GM23338 (cell line): ENCODE results near the gene SLC36A1. TPM values are rescaled to one million over a fixed set of nuclear protein-coding genes. Genes with fewer than 3 reads are reported as not detected.

Source experiments
- ATAC-seq: fragments of 200-7000 bp; cut with Tn5 transposase; 3 replicates; pipeline ENCODE4 v1.9.1; 2020
- DNase-seq: peaks from one replicate; pipeline ENCODE4 v3.0.0-alpha.2; 2015; ENCODE audit warnings: low spot score
- H2AFZ ChIP-seq: fragments of 200-600 bp; sonication (generic); 2 replicates; pipeline ENCODE4 v1.8.0; 2016; ENCODE audit warnings: antibody characterized with exemption, mild to moderate bottlenecking, moderate library complexity
- H3F3A ChIP-seq: fragments of 200-600 bp; sonication (generic); replicated peaks from 2 replicates; pipeline ENCODE4 v1.8.0; 2017; ENCODE audit warnings: antibody characterized with exemption, mixed run types, low read depth
- H3K27ac ChIP-seq: fragments of 200-600 bp; sonication (generic); 2 replicates; pipeline ENCODE4 v1.6.1; 2016; ENCODE audit warnings: low read depth
- H3K27me3 ChIP-seq: fragments of 200-600 bp; sonication (generic); 2 replicates; pipeline ENCODE4 v1.8.0; 2016; ENCODE audit warnings: mild to moderate bottlenecking, mixed run types, moderate library complexity; ENCODE audit not compliant: insufficient read depth
- H3K36me3 ChIP-seq: fragments of 200-600 bp; sonication (generic); 2 replicates; pipeline ENCODE4 v1.8.0; 2016; ENCODE audit warnings: mild to moderate bottlenecking; ENCODE audit not compliant: insufficient read depth
- H3K4me1 ChIP-seq: fragments of 200-600 bp; sonication (generic); 2 replicates; pipeline ENCODE4 v1.8.0; 2016; ENCODE audit warnings: mild to moderate bottlenecking, moderate library complexity; ENCODE audit not compliant: insufficient read depth
- H3K4me2 ChIP-seq: fragments of 200-600 bp; sonication (generic); 2 replicates; pipeline ENCODE4 v1.7.1; 2017; ENCODE audit warnings: mixed run types
- H3K4me3 ChIP-seq: fragments of 200-600 bp; sonication (generic); 2 replicates; pipeline ENCODE4 v1.6.1; 2016; ENCODE audit warnings: mixed run types
- H3K79me2 ChIP-seq: fragments of 200-600 bp; sonication (generic); replicated peaks from 2 replicates; pipeline ENCODE4 v1.8.0; 2017; ENCODE audit warnings: mild to moderate bottlenecking; ENCODE audit not compliant: insufficient read depth
- H3K9me2 ChIP-seq: fragments of 200-600 bp; sonication (generic); 2 replicates; pipeline ENCODE4 v1.8.0; 2017; ENCODE audit not compliant: insufficient read depth
- H4K20me1 ChIP-seq: fragments of 200-600 bp; sonication (generic); replicated peaks from 2 replicates; pipeline ENCODE4 v1.8.0; 2017; ENCODE audit warnings: mild to moderate bottlenecking; ENCODE audit not compliant: insufficient read depth
- H3K27ac Mint-ChIP-seq: 2 replicates; pipeline ENCODE4 v1.8.0; 2020; ENCODE audit warnings: inconsistent platforms, mild to moderate bottlenecking, moderate library complexity, mixed read lengths
- H3K27me3 Mint-ChIP-seq: 3 replicates; pipeline ENCODE4 v1.8.0; 2022; ENCODE audit warnings: low read depth, mild to moderate bottlenecking, moderate library complexity, mixed read lengths, inconsistent platforms; ENCODE audit not compliant: insufficient read depth, poor library complexity
- H3K36me3 Mint-ChIP-seq: 3 replicates; pipeline ENCODE4 v1.8.0; 2021; ENCODE audit warnings: low read depth, mild to moderate bottlenecking, inconsistent platforms, moderate library complexity, mixed read lengths
- H3K4me1 Mint-ChIP-seq: 3 replicates; pipeline ENCODE4 v1.8.0; 2020; ENCODE audit warnings: mild to moderate bottlenecking, inconsistent platforms, mixed read lengths
- H3K4me3 Mint-ChIP-seq: 3 replicates; pipeline ENCODE4 v1.8.0; 2021; ENCODE audit warnings: moderate library complexity, mild to moderate bottlenecking, inconsistent platforms, mixed read lengths
- H3K9me3 Mint-ChIP-seq: 3 replicates; pipeline ENCODE4 v1.8.0; 2020; ENCODE audit warnings: moderate library complexity, mild to moderate bottlenecking, inconsistent platforms, mixed read lengths
- CREB1 ChIP-seq: fragments of 250-450 bp; sonication (Bioruptor Pico); IDR thresholded peaks from 2 replicates; pipeline ENCODE4 v1.5.0; 2020; ENCODE audit warnings: low read depth, mild to moderate bottlenecking, moderate library complexity
- EZH2 ChIP-seq: fragments of 200-600 bp; sonication (generic); IDR thresholded peaks from one replicate; pipeline ENCODE4 v1.8.0; 2017; ENCODE audit warnings: antibody characterized with exemption, mild to moderate bottlenecking, low read depth; ENCODE audit not compliant: unreplicated experiment
- EZH2phosphoT487 ChIP-seq: fragments of 200-600 bp; sonication (generic); IDR thresholded peaks from one replicate; pipeline ENCODE4 v1.8.1; 2018; ENCODE audit warnings: antibody characterized with exemption; ENCODE audit not compliant: unreplicated experiment
- JUNB ChIP-seq: IDR thresholded peaks from one replicate; pipeline ENCODE4 v1.6.1; 2016; ENCODE audit warnings: antibody characterized with exemption; ENCODE audit not compliant: unreplicated experiment
- NANOG ChIP-seq: IDR thresholded peaks from 2 replicates; pipeline ENCODE4 v1.6.1; 2016; ENCODE audit warnings: antibody characterized with exemption, borderline replicate concordance
- POLR2AphosphoS5 ChIP-seq: IDR thresholded peaks from 2 replicates; pipeline ENCODE4 v1.6.1; 2016; ENCODE audit warnings: antibody characterized with exemption, low read depth
- STAT1 ChIP-seq: IDR thresholded peaks from one replicate; pipeline ENCODE4 v1.6.1; 2016; ENCODE audit warnings: antibody characterized with exemption; ENCODE audit not compliant: unreplicated experiment
- ZNF114 ChIP-seq: fragments of 250-450 bp; sonication (Bioruptor Pico); IDR thresholded peaks from 2 replicates; pipeline ENCODE4 v1.5.0; 2020; ENCODE audit warnings: mild to moderate bottlenecking, moderate library complexity
- ZNF331 ChIP-seq: fragments of 250-450 bp; sonication (Bioruptor Pico); IDR thresholded peaks from 2 replicates; pipeline ENCODE4 v1.5.0; 2020; ENCODE audit warnings: low read depth, mild to moderate bottlenecking, moderate library complexity
- polyA plus RNA-seq: library from polyadenylated mRNA; unstranded; fragments of >200 nt; fragmentation: Nextera tagmentation; extraction: Ambion mirVana; gene quantifications from 2 replicates; pipeline ENCODE4 v1.2.1, GENCODE V29; 2016
- total RNA-seq: library from RNA; depleted of rRNA; stranded (reverse); fragments of >200 nt; shearing (Covaris generic); gene quantifications from 2 replicates; pipeline ENCODE4 v1.2.3, GENCODE V29; 2014
- TF ChIP-seq, protein P1 (sequence below), 2 experiments: fragments of 200-600 bp in 1 of 2; sonication (generic) in 1 of 2; conservative IDR thresholded peaks; 2 replicates each; pipeline versions ENCODE4 v1.5.1 to v1.6.1; 2016 to 2017; ENCODE audit warnings: antibody characterized with exemption in 2 of 2, low read depth in 2 of 2, mild to moderate bottlenecking in 2 of 2, moderate library complexity in 1 of 2
- TF ChIP-seq, protein P2 (sequence below): IDR thresholded peaks from 2 replicates; pipeline ENCODE4 v1.6.1; 2016; ENCODE audit warnings: antibody characterized with exemption
- TF ChIP-seq, protein P3 (sequence below): IDR thresholded peaks from one replicate; pipeline ENCODE4 v1.6.1; 2018; ENCODE audit warnings: antibody characterized with exemption; ENCODE audit not compliant: unreplicated experiment
- TF ChIP-seq, protein P4 (sequence below): fragments of 250-450 bp; sonication (Bioruptor Pico); IDR thresholded peaks from 2 replicates; pipeline ENCODE4 v1.5.0; 2020; ENCODE audit warnings: mild to moderate bottlenecking, moderate library complexity

SLC36A1 gene
- total and polyA plus RNA-seq, 2 experiments from 2014 or later: 5.2 to 10.4 TPM

DNA sequence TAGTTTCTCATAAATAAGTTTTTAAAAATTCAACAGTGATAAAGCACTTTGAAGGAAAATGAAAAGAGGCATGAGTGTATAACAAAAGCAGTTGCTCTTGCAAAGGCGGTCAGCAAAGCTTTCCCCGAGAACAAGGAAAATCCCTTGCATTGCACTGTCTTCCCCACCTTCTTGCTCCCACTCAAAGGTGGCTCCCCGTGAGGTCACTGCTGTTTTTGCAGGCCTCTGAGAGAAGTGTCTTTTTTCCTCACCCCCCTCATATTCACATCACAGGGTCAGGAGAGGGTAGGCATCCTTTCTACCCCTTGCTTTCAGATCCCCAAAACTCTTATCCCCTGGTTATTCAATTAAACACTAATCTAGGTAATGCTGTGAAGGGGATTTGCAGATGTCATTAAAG, 15.2 kb upstream of the SLC36A1 start:
- no peaks in the 10 kb centered on the region for H3K9me3 Mint-ChIP-seq
- ATAC-seq: peak; percentile 64
- Histone ChIP-seq H2AFZ (peak overlapping the region; percentile 54), H3K4me2 (no peak overlapping the region), H3K27me3 (no peaks in the 10 kb centered on the region), H3K79me2 (no peaks in the 10 kb centered on the region), H3F3A (no peaks in the 10 kb centered on the region), H3K4me1 (no peaks in the 10 kb centered on the region), H3K4me3 (no peak overlapping the region), H4K20me1 (no peaks in the 10 kb centered on the region), H3K27ac (no peak overlapping the region), H3K9me2 (no peaks in the 10 kb centered on the region), H3K36me3 (no peaks in the 10 kb centered on the region)
- no peaks in the 10 kb centered on the region; the same call in 2 of the 3 replicates for H3K4me1 Mint-ChIP-seq
- no peaks in the 10 kb centered on the region for H3K27me3 Mint-ChIP-seq
- H3K36me3 Mint-ChIP-seq: no peaks in the 10 kb centered on the region
- peak; percentile 38 for DNase-seq
- no peak overlapping the region for H3K4me3 Mint-ChIP-seq
- TF ChIP-seq EZH2phosphoT487: no peak
- no peak for TF ChIP-seq POLR2AphosphoS5
- no peak for TF ChIP-seq ZNF331 (CRISPR knock-in tag)
- no peak for TF ChIP-seq ZNF114 (CRISPR knock-in tag)
- no peak for TF ChIP-seq JUNB
- TF ChIP-seq, protein P1, sequence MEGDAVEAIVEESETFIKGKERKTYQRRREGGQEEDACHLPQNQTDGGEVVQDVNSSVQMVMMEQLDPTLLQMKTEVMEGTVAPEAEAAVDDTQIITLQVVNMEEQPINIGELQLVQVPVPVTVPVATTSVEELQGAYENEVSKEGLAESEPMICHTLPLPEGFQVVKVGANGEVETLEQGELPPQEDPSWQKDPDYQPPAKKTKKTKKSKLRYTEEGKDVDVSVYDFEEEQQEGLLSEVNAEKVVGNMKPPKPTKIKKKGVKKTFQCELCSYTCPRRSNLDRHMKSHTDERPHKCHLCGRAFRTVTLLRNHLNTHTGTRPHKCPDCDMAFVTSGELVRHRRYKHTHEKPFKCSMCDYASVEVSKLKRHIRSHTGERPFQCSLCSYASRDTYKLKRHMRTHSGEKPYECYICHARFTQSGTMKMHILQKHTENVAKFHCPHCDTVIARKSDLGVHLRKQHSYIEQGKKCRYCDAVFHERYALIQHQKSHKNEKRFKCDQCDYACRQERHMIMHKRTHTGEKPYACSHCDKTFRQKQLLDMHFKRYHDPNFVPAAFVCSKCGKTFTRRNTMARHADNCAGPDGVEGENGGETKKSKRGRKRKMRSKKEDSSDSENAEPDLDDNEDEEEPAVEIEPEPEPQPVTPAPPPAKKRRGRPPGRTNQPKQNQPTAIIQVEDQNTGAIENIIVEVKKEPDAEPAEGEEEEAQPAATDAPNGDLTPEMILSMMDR (conservative IDR thresholded peaks at IDR 0.05; ENCODE audit: low read depth in 2 of 2): no peak
- TF ChIP-seq, protein P2, sequence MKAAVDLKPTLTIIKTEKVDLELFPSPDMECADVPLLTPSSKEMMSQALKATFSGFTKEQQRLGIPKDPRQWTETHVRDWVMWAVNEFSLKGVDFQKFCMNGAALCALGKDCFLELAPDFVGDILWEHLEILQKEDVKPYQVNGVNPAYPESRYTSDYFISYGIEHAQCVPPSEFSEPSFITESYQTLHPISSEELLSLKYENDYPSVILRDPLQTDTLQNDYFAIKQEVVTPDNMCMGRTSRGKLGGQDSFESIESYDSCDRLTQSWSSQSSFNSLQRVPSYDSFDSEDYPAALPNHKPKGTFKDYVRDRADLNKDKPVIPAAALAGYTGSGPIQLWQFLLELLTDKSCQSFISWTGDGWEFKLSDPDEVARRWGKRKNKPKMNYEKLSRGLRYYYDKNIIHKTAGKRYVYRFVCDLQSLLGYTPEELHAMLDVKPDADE: no peak
- TF ChIP-seq, protein P3, sequence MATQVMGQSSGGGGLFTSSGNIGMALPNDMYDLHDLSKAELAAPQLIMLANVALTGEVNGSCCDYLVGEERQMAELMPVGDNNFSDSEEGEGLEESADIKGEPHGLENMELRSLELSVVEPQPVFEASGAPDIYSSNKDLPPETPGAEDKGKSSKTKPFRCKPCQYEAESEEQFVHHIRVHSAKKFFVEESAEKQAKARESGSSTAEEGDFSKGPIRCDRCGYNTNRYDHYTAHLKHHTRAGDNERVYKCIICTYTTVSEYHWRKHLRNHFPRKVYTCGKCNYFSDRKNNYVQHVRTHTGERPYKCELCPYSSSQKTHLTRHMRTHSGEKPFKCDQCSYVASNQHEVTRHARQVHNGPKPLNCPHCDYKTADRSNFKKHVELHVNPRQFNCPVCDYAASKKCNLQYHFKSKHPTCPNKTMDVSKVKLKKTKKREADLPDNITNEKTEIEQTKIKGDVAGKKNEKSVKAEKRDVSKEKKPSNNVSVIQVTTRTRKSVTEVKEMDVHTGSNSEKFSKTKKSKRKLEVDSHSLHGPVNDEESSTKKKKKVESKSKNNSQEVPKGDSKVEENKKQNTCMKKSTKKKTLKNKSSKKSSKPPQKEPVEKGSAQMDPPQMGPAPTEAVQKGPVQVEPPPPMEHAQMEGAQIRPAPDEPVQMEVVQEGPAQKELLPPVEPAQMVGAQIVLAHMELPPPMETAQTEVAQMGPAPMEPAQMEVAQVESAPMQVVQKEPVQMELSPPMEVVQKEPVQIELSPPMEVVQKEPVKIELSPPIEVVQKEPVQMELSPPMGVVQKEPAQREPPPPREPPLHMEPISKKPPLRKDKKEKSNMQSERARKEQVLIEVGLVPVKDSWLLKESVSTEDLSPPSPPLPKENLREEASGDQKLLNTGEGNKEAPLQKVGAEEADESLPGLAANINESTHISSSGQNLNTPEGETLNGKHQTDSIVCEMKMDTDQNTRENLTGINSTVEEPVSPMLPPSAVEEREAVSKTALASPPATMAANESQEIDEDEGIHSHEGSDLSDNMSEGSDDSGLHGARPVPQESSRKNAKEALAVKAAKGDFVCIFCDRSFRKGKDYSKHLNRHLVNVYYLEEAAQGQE: no peak
- no peak for TF ChIP-seq EZH2
- TF ChIP-seq, protein P4, sequence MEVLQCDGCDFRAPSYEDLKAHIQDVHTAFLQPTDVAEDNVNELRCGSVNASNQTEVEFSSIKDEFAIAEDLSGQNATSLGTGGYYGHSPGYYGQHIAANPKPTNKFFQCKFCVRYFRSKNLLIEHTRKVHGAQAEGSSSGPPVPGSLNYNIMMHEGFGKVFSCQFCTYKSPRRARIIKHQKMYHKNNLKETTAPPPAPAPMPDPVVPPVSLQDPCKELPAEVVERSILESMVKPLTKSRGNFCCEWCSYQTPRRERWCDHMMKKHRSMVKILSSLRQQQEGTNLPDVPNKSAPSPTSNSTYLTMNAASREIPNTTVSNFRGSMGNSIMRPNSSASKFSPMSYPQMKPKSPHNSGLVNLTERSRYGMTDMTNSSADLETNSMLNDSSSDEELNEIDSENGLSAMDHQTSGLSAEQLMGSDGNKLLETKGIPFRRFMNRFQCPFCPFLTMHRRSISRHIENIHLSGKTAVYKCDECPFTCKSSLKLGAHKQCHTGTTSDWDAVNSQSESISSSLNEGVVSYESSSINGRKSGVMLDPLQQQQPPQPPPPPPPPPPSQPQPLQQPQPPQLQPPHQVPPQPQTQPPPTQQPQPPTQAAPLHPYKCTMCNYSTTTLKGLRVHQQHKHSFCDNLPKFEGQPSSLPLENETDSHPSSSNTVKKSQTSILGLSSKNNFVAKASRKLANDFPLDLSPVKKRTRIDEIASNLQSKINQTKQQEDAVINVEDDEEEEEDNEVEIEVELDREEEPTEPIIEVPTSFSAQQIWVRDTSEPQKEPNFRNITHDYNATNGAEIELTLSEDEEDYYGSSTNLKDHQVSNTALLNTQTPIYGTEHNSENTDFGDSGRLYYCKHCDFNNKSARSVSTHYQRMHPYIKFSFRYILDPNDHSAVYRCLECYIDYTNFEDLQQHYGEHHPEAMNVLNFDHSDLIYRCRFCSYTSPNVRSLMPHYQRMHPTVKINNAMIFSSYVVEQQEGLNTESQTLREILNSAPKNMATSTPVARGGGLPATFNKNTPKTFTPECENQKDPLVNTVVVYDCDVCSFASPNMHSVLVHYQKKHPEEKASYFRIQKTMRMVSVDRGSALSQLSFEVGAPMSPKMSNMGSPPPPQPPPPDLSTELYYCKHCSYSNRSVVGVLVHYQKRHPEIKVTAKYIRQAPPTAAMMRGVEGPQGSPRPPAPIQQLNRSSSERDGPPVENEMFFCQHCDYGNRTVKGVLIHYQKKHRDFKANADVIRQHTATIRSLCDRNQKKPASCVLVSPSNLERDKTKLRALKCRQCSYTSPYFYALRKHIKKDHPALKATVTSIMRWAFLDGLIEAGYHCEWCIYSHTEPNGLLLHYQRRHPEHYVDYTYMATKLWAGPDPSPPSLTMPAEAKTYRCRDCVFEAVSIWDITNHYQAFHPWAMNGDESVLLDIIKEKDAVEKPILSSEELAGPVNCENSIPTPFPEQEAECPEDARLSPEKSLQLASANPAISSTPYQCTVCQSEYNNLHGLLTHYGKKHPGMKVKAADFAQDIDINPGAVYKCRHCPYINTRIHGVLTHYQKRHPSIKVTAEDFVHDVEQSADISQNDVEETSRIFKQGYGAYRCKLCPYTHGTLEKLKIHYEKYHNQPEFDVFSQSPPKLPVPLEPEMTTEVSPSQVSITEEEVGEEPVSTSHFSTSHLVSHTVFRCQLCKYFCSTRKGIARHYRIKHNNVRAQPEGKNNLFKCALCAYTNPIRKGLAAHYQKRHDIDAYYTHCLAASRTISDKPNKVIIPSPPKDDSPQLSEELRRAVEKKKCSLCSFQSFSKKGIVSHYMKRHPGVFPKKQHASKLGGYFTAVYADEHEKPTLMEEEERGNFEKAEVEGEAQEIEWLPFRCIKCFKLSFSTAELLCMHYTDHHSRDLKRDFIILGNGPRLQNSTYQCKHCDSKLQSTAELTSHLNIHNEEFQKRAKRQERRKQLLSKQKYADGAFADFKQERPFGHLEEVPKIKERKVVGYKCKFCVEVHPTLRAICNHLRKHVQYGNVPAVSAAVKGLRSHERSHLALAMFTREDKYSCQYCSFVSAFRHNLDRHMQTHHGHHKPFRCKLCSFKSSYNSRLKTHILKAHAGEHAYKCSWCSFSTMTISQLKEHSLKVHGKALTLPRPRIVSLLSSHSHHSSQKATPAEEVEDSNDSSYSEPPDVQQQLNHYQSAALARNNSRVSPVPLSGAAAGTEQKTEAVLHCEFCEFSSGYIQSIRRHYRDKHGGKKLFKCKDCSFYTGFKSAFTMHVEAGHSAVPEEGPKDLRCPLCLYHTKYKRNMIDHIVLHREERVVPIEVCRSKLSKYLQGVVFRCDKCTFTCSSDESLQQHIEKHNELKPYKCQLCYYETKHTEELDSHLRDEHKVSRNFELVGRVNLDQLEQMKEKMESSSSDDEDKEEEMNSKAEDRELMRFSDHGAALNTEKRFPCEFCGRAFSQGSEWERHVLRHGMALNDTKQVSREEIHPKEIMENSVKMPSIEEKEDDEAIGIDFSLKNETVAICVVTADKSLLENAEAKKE (CRISPR knock-in tag): no peak
- no peak for TF ChIP-seq CREB1 (CRISPR knock-in tag)
- no peak for TF ChIP-seq STAT1
- TF ChIP-seq NANOG: no peak
- no peak overlapping the region for H3K27ac Mint-ChIP-seq
